GM23338 (cell line): ENCODE data around the gene KRTAP9-4.
"Not testable (repeated sequence)": the region's sequence is repeated elsewhere in the genome, so short reads cannot be mapped to it uniquely, and the experiment has no call there.

ENCODE experiments used
- CREB1 ChIP-seq: fragments of 250-450 bp; sonication (Bioruptor Pico); IDR thresholded peaks from 2 replicates; pipeline ENCODE4 v1.5.0; 2020; ENCODE audit warnings: low read depth, mild to moderate bottlenecking, moderate library complexity
- EZH2 ChIP-seq: fragments of 200-600 bp; sonication (generic); IDR thresholded peaks from one replicate; pipeline ENCODE4 v1.8.0; 2017; ENCODE audit warnings: antibody characterized with exemption, mild to moderate bottlenecking, low read depth; ENCODE audit not compliant: unreplicated experiment
- EZH2phosphoT487 ChIP-seq: fragments of 200-600 bp; sonication (generic); IDR thresholded peaks from one replicate; pipeline ENCODE4 v1.8.1; 2018; ENCODE audit warnings: antibody characterized with exemption; ENCODE audit not compliant: unreplicated experiment
- JUNB ChIP-seq: IDR thresholded peaks from one replicate; pipeline ENCODE4 v1.6.1; 2016; ENCODE audit warnings: antibody characterized with exemption; ENCODE audit not compliant: unreplicated experiment
- POLR2AphosphoS5 ChIP-seq: IDR thresholded peaks from 2 replicates; pipeline ENCODE4 v1.6.1; 2016; ENCODE audit warnings: antibody characterized with exemption, low read depth
- REST ChIP-seq: IDR thresholded peaks from one replicate; pipeline ENCODE4 v1.6.1; 2018; ENCODE audit warnings: antibody characterized with exemption; ENCODE audit not compliant: unreplicated experiment
- STAT1 ChIP-seq: IDR thresholded peaks from one replicate; pipeline ENCODE4 v1.6.1; 2016; ENCODE audit warnings: antibody characterized with exemption; ENCODE audit not compliant: unreplicated experiment
- ZNF114 ChIP-seq: fragments of 250-450 bp; sonication (Bioruptor Pico); IDR thresholded peaks from 2 replicates; pipeline ENCODE4 v1.5.0; 2020; ENCODE audit warnings: mild to moderate bottlenecking, moderate library complexity
- ZNF331 ChIP-seq: fragments of 250-450 bp; sonication (Bioruptor Pico); IDR thresholded peaks from 2 replicates; pipeline ENCODE4 v1.5.0; 2020; ENCODE audit warnings: low read depth, mild to moderate bottlenecking, moderate library complexity
- TF ChIP-seq, protein P1 (sequence below), 2 experiments: fragments of 200-600 bp in 1 of 2; sonication (generic) in 1 of 2; conservative IDR thresholded peaks; 2 replicates each; pipeline versions ENCODE4 v1.5.1 to v1.6.1; 2016 to 2017; ENCODE audit warnings: antibody characterized with exemption in 2 of 2, low read depth in 2 of 2, mild to moderate bottlenecking in 2 of 2, moderate library complexity in 1 of 2
- TF ChIP-seq, protein P2 (sequence below): IDR thresholded peaks from 2 replicates; pipeline ENCODE4 v1.6.1; 2016; ENCODE audit warnings: antibody characterized with exemption

DNA sequence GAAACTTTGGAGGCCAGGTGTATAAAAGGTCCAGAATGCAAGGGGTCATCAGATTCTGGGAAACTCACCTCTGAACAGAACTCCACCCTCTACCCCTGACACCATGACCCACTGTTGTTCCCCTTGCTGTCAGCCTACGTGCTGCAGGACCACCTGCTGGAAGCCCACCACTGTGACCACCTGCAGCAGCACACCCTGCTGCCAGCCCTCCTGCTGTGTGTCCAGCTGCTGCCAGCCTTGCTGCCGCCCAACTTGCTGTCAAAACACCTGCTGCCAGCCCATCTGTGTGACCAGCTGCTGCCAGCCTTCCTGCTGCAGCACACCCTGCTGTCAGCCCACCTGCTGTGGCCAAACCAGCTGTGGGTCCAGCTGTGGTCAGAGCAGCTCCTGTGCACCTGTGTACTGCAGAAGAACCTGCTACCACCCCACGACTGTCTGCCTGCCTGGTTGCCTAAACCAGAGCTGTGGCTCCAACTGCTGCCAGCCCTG is 11.5 kb upstream of the KRTAP9-4 start, which contains the start of gene KRTAP9-8:
- TF ChIP-seq, protein P1, sequence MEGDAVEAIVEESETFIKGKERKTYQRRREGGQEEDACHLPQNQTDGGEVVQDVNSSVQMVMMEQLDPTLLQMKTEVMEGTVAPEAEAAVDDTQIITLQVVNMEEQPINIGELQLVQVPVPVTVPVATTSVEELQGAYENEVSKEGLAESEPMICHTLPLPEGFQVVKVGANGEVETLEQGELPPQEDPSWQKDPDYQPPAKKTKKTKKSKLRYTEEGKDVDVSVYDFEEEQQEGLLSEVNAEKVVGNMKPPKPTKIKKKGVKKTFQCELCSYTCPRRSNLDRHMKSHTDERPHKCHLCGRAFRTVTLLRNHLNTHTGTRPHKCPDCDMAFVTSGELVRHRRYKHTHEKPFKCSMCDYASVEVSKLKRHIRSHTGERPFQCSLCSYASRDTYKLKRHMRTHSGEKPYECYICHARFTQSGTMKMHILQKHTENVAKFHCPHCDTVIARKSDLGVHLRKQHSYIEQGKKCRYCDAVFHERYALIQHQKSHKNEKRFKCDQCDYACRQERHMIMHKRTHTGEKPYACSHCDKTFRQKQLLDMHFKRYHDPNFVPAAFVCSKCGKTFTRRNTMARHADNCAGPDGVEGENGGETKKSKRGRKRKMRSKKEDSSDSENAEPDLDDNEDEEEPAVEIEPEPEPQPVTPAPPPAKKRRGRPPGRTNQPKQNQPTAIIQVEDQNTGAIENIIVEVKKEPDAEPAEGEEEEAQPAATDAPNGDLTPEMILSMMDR (conservative IDR thresholded peaks at IDR 0.05; ENCODE audit: low read depth in 2 of 2), result not testable (repeated sequence)
- not testable (repeated sequence) for TF ChIP-seq EZH2; STAT1; POLR2AphosphoS5; ZNF114 (CRISPR knock-in tag); REST; EZH2phosphoT487; CREB1 (CRISPR knock-in tag); JUNB; ZNF331 (CRISPR knock-in tag)
- TF ChIP-seq, protein P2, sequence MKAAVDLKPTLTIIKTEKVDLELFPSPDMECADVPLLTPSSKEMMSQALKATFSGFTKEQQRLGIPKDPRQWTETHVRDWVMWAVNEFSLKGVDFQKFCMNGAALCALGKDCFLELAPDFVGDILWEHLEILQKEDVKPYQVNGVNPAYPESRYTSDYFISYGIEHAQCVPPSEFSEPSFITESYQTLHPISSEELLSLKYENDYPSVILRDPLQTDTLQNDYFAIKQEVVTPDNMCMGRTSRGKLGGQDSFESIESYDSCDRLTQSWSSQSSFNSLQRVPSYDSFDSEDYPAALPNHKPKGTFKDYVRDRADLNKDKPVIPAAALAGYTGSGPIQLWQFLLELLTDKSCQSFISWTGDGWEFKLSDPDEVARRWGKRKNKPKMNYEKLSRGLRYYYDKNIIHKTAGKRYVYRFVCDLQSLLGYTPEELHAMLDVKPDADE, result not testable (repeated sequence)
